Endothelial cell of umbilical vein (primary cell): ENCODE data around the gene FTSJ3. TPM values are rescaled to one million over a fixed set of nuclear protein-coding genes. Genes with fewer than 3 reads are reported as not detected.

ENCODE experiments used
- BruUV-seq: library from RNA; stranded (reverse); fragments of 400-500 nt; replicated peaks from 2 replicates; lab custom pipeline; 2021; lab: Mats Ljungman, UMichigan
- CTCF ChIA-PET: fragments of 300-600, 350-600 bp; sonication (Branson Sonifier 250); formaldehyde crosslinking; loops from one replicate; lab custom pipeline; 2021; ENCODE audit warnings: antibody characterized with exemption, inconsistent platforms; lab: Charles Lee
- POLR2A ChIA-PET: fragments of 300-600, 350-600 bp; sonication (Branson Sonifier 250); formaldehyde crosslinking; loops from one replicate; lab custom pipeline; 2021; ENCODE audit warnings: antibody characterized with exemption, inconsistent platforms; lab: Charles Lee
- DNase-seq: peaks from one replicate; pipeline ENCODE4 v3.0.0-alpha.2; 2011; ENCODE audit warnings: low read depth, low spot score
- FAIRE-seq: peaks from 2 replicates; lab custom pipeline; 2011; peaks lifted over from hg19 to GRCh38; lab: Jason Lieb, UNC
- H2AFZ ChIP-seq: 2 replicates; pipeline ENCODE4 v1.6.0; 2012; ENCODE audit warnings: low read depth, low read length, control low read depth, inconsistent platforms
- H3K27ac ChIP-seq: 2 replicates; pipeline ENCODE4 v1.5.1; 2011; ENCODE audit warnings: low read depth, mild to moderate bottlenecking, control low read depth, low read length, moderate library complexity; ENCODE audit not compliant: insufficient read depth
- H3K27me3 ChIP-seq, 2 experiments: 2 replicates each; pipeline versions ENCODE4 v1.6.0 to v1.6.1; 2011; ENCODE audit warnings: low read length in 2 of 2, mixed read lengths in 1 of 2; ENCODE audit not compliant: control insufficient read depth in 2 of 2, insufficient read depth in 2 of 2
- H3K36me3 ChIP-seq, 2 experiments: 2 replicates in 1 of 2; 3 replicates in 1 of 2; pipeline ENCODE4 v1.5.1; 2011; ENCODE audit warnings: low read length in 2 of 2, mild to moderate bottlenecking in 1 of 2, moderate library complexity in 1 of 2; ENCODE audit not compliant: control insufficient read depth in 2 of 2, insufficient read depth in 2 of 2; ENCODE audit errors: extremely low read depth in 1 of 2
- H3K4me1 ChIP-seq: 3 replicates; pipeline ENCODE4 v1.5.1; 2011; ENCODE audit warnings: mild to moderate bottlenecking, low read length; ENCODE audit not compliant: control insufficient read depth, insufficient read depth; ENCODE audit errors: extremely low read depth
- H3K4me2 ChIP-seq: 2 replicates; pipeline ENCODE4 v1.6.1; 2011; ENCODE audit warnings: low read length, control low read depth, mixed read lengths; ENCODE audit not compliant: insufficient read depth
- H3K4me3 ChIP-seq, 3 experiments: fragments of 200-600 bp in 1 of 3; sonication (generic), shearing (Covaris generic) in 1 of 3; replicated peaks in 1 of 3; 2 replicates each; pipeline ENCODE4 v1.5.1; 2011 to 2016; ENCODE audit warnings: control low read depth in 3 of 3, low read length in 3 of 3, mild to moderate bottlenecking in 2 of 3, inconsistent platforms in 1 of 3, low read depth in 1 of 3, moderate library complexity in 1 of 3; ENCODE audit not compliant: insufficient read depth in 1 of 3
- H3K79me2 ChIP-seq: 2 replicates; pipeline ENCODE4 v1.6.0; 2012; ENCODE audit warnings: low read length, inconsistent platforms; ENCODE audit not compliant: control insufficient read depth, insufficient read depth
- H3K9ac ChIP-seq: replicated peaks from 2 replicates; pipeline ENCODE3; 2011; ENCODE audit warnings: low read length, control low read depth; ENCODE audit not compliant: insufficient read depth; ENCODE audit errors: extremely low read depth
- H3K9me1 ChIP-seq: replicated peaks from 3 replicates; pipeline ENCODE4 v1.6.0; 2011; ENCODE audit warnings: mild to moderate bottlenecking, low read length; ENCODE audit not compliant: control insufficient read depth, insufficient read depth; ENCODE audit errors: extremely low read depth
- H3K9me3 ChIP-seq: replicated peaks from 2 replicates; pipeline ENCODE4 v1.5.1; 2012; ENCODE audit warnings: low read length, inconsistent platforms; ENCODE audit not compliant: control insufficient read depth, insufficient read depth
- H4K20me1 ChIP-seq: replicated peaks from 2 replicates; pipeline ENCODE3; 2011; ENCODE audit warnings: mild to moderate bottlenecking, low read length; ENCODE audit not compliant: control insufficient read depth, insufficient read depth; ENCODE audit errors: extremely low read depth
- EZH2 ChIP-seq: IDR thresholded peaks from 2 replicates; pipeline ENCODE4 v1.6.1; 2012; ENCODE audit warnings: borderline replicate concordance, low read depth, mild to moderate bottlenecking, moderate library complexity, low read length, inconsistent platforms; ENCODE audit not compliant: severe bottlenecking
- FOS ChIP-seq: IDR thresholded peaks from 2 replicates; pipeline ENCODE4 v1.6.1; 2011; ENCODE audit warnings: mild to moderate bottlenecking, low read length, moderate library complexity, borderline replicate concordance; ENCODE audit not compliant: insufficient read depth
- GATA2 ChIP-seq: IDR thresholded peaks from 2 replicates; pipeline ENCODE4 v1.7.0; 2011; ENCODE audit warnings: low read depth, mild to moderate bottlenecking, moderate library complexity, mixed read lengths, low read length; ENCODE audit not compliant: insufficient read length, insufficient read depth
- JUN ChIP-seq: IDR thresholded peaks from 2 replicates; pipeline ENCODE4 v1.6.1; 2011; ENCODE audit warnings: borderline replicate concordance, low read depth; ENCODE audit not compliant: insufficient read length, insufficient read depth
- MAX ChIP-seq: IDR thresholded peaks from 2 replicates; pipeline ENCODE4 v1.6.1; 2011; ENCODE audit not compliant: insufficient read depth, insufficient read length
- MYC ChIP-seq: IDR thresholded peaks from one replicate; pipeline ENCODE4 v1.6.1; 2011; ENCODE audit warnings: mild to moderate bottlenecking, low read depth, low read length
- POLR2A ChIP-seq: IDR thresholded peaks from 2 replicates; pipeline ENCODE4 v1.6.1; 2012; ENCODE audit warnings: low read depth, mild to moderate bottlenecking, control low read depth, low read length
- POLR2AphosphoS5 ChIP-seq: IDR thresholded peaks from 2 replicates; pipeline ENCODE4 v1.6.1; 2012; ENCODE audit warnings: low read depth, mild to moderate bottlenecking, control low read depth, low read length, moderate library complexity; ENCODE audit not compliant: insufficient read depth
- dilution Hi-C: fragments of 300-500 bp; cut with MboI; formaldehyde crosslinking; loops from one replicate; pipeline ENCODE4 v1.15.0; 2019; ENCODE audit warnings: low sequenced_read_pairs; ENCODE audit not compliant: extremely low pct_ligation_motif_present
- intact Hi-C: fragments of 100-400 bp; cut with micrococcal nuclease; formaldehyde crosslinking; loops from one replicate; pipeline ENCODE4 v1.10.0; 2022
- polyA plus RNA-seq, 4 experiments: library from polyadenylated mRNA; depleted of rRNA in 3 of 4; stranded (reverse) in 3 of 4; unstranded in 1 of 4; fragments of >200 nt; gene quantifications; 2 replicates each; pipeline versions ENCODE4 v1.2.1 to v1.2.3, GENCODE V29; 2011 to 2012; ENCODE audit warnings: missing spikeins in 1 of 4
- total RNA-seq: library from RNA; stranded (reverse); gene quantifications from 2 replicates; pipeline ENCODE4 v1.2.3, GENCODE V29; 2021
- TF ChIP-seq, protein P1 (sequence below), 2 donors: IDR thresholded peaks; 1 replicate in 1 of 2; 2 replicates in 1 of 2; pipeline ENCODE4 v1.5.1; 2011; ENCODE audit warnings: low read length in 2 of 2, mild to moderate bottlenecking in 2 of 2, moderate library complexity in 2 of 2, control low read depth in 1 of 2, inconsistent platforms in 1 of 2, low read depth in 1 of 2; ENCODE audit not compliant: insufficient read depth in 1 of 2; ENCODE audit errors: extremely low read depth in 1 of 2

The FTSJ3 gene
- total and polyA plus RNA-seq, 2 donors (not counting 3 experiments of a cell fraction or from before 2014, with no cell fraction given): 42.1 to 60.2 TPM

DNA sequence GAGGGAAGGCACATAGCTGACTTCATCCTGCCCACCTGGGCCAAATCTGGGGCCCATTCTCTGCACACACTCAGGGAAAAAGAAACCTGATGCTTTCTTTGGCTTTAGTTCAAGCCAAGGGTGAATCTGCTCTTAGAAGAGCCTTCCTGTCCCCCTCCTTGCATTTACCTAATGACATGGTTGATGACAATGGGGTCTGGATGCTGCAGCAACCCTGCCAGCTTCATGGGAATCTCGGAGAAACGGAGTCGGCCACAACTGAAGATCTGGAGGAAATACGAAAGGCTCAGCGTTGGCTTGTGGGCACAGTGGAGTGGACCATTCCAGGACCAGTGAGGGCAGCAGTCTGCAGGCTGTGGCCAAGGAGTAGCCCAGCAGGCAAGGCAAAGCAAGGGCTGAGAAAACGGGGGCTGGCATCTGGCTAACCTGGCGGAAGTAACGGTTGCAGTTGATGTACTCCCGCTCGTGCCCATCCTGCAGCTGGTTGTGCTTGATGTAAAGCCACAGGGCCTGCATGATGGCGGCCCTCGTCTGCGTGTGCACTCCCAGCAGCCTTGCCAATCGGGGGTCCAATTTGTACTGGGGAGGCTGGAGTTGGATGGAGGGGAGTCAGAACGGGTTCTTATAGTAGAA, 6.4 kb upstream of the FTSJ3 start:
- no TSS peak for BruUV-seq
- Histone ChIP-seq H2AFZ (no peak overlapping the region), H3K9me1 (no peaks in the 10 kb centered on the region), H3K4me1 (peaks cover 3% of the 10 kb centered on the region), H3K36me3 (peaks cover 29 to 58% of the 10 kb centered on the region in 2 experiments), H3K27me3 (no peaks in the 10 kb centered on the region), H3K79me2 (peaks cover 23% of the 10 kb centered on the region), H3K4me3 (no peak overlapping the region), H3K27ac (no peak overlapping the region), H3K9me3 (no peaks in the 10 kb centered on the region), H3K4me2 (no peak overlapping the region), H4K20me1 (no peaks in the 10 kb centered on the region), H3K9ac (no peak overlapping the region)
- ChIA-PET CTCF (interaction anchor here (0.6 to 1.8 kb wide), 9 partner anchors 7 to 408 kb away, joined by 3 to 7 read pairs (median 4); no protein-coding TSS in a partner anchor), POLR2A (no interaction called here)
- DNase-seq (no peak), FAIRE-seq (no peak)
- dilution Hi-C loops: no loop called here
- intact Hi-C loops: loop anchor here (2.0 kb wide), 1 partner anchor 135 kb away; no protein-coding TSS in a partner anchor
- TF ChIP-seq POLR2AphosphoS5: no peak
- no peak for TF ChIP-seq MYC
- TF ChIP-seq MAX: no peak
- TF ChIP-seq JUN: no peak
- no peak for TF ChIP-seq POLR2A
- no peak for TF ChIP-seq EZH2
- no peak for TF ChIP-seq FOS
- TF ChIP-seq, protein P1, sequence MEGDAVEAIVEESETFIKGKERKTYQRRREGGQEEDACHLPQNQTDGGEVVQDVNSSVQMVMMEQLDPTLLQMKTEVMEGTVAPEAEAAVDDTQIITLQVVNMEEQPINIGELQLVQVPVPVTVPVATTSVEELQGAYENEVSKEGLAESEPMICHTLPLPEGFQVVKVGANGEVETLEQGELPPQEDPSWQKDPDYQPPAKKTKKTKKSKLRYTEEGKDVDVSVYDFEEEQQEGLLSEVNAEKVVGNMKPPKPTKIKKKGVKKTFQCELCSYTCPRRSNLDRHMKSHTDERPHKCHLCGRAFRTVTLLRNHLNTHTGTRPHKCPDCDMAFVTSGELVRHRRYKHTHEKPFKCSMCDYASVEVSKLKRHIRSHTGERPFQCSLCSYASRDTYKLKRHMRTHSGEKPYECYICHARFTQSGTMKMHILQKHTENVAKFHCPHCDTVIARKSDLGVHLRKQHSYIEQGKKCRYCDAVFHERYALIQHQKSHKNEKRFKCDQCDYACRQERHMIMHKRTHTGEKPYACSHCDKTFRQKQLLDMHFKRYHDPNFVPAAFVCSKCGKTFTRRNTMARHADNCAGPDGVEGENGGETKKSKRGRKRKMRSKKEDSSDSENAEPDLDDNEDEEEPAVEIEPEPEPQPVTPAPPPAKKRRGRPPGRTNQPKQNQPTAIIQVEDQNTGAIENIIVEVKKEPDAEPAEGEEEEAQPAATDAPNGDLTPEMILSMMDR (IDR thresholded peaks at IDR 0.05; ENCODE audit: extremely low read depth in 1 of 2, insufficient read depth in 1 of 2, low read depth in 1 of 2, low read length in 2 of 2): no peak
- TF ChIP-seq GATA2: no peak
